Cardiac atrium fibroblast (primary cell): Measurements from ENCODE around the gene NUDT2. TPM values are rescaled to one million over a fixed set of nuclear protein-coding genes. Genes with fewer than 3 reads are reported as not detected.

ENCODE experiments used
- total RNA-seq: library from RNA; depleted of rRNA; stranded (reverse); fragments of >200 nt; gene quantifications from 2 replicates; pipeline ENCODE4 v1.2.3, GENCODE V29; 2015

Gene NUDT2
- 25.8 and 35.5 TPM in 2 replicates for total RNA-seq

GRCh38 chr9:34328987-34329832 is at the start of gene NUDT2, which contains the start of gene KIF24:
Gene NUDT2 (plus strand): TSS chr9:34329569. CDS start chr9:34339040, 9,471 bp downstream.
Gene KIF24 (minus strand): TSS chr9:34329268. CDS start chr9:34311346, 17,922 bp downstream.

GRCh38 chr9:34376596-34377403 is 47.4 kb downstream of the NUDT2 start, which contains the start of gene MYORG:
Gene MYORG (minus strand): TSS chr9:34376898. CDS start chr9:34372943, 3,955 bp downstream.

Other genes with a start within 250 kb of the NUDT2 start
- gene DCAF12, start 202.9 kb upstream of the NUDT2 start, total RNA-seq = 20.2 and 33.0 TPM in 2 replicates
- 33.2 and 37.1 TPM in 2 replicates for gene UBAP1, start 150.5 kb upstream of the NUDT2 start, total RNA-seq
- gene KIF24, start 301 bp upstream of the NUDT2 start, total RNA-seq = 0.54 and 2.8 TPM in 2 replicates
- 1.8 and 2.8 TPM in 2 replicates for gene MYORG, start 47.3 kb downstream of the NUDT2 start, total RNA-seq
- 17.0 and 19.3 TPM in 2 replicates for gene FAM219A, start 129.0 kb downstream of the NUDT2 start, total RNA-seq
- gene DNAI1, start 129.2 kb downstream of the NUDT2 start, total RNA-seq = not detected in 2 replicates
- 1.6 TPM in 1 of 2 replicates, not detected in the other for gene ENHO, start 193.4 kb downstream of the NUDT2 start, total RNA-seq